ENCODE measurements around the gene RAB3B. TPM values are rescaled to one million over a fixed set of nuclear protein-coding genes. Genes with fewer than 3 reads are reported as not detected.
"Not testable (repeated sequence)": the region's sequence is repeated elsewhere in the genome, so short reads cannot be mapped to it uniquely, and the experiment has no call there.

The RAB3B gene
- total RNA-seq, 1 donor from 2014 or later, result 7.7 TPM

DNA sequence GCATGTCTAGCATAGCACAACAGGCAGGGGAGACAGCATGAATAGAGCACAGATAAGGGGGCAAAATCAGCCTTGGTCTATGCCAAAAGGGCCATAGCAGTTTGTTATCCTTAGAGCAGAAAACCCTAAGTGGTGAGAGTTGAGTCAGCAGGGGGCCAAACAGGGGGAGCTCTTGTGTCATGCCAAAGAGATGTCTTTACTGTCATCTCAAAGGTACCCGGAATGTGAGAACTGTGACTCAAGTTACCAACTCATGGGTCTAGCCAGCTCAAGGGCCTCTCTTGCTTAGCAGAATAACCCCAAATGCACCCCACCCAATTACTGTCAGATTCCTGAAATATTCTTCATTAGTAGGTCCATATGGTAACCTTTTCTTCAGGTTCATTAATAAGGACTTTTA is 66.0 kb downstream of the RAB3B start:
- no peak for FAIRE-seq

DNA sequence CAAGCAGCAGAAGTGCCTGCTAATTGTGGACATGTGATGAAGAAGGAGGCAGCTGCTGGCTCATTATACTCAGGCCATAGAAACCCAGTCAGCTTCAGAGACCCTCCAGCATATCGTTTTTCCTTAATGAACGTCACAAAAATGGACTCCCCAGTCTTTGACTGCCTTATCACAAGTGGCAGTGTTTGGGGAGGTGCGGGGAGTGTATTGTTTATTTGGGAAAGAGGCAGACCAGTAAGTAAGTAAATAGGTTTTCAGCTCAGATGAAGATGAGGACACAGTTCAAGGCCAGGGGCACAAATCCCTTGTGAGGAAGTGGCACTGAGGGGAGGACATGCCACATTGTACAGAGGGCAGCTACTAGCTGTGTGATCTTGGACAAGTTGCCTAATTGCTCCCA is 68.5 kb downstream of the RAB3B start:
- FAIRE-seq, result no peak
- DNase-seq (ENCODE audit: low spot score in 2 of 2), result no peak

More for the DNA sequence above, 66.0 kb downstream of the RAB3B start:
- DNase-seq (ENCODE audit: low spot score in 2 of 2), result no peak

DNA sequence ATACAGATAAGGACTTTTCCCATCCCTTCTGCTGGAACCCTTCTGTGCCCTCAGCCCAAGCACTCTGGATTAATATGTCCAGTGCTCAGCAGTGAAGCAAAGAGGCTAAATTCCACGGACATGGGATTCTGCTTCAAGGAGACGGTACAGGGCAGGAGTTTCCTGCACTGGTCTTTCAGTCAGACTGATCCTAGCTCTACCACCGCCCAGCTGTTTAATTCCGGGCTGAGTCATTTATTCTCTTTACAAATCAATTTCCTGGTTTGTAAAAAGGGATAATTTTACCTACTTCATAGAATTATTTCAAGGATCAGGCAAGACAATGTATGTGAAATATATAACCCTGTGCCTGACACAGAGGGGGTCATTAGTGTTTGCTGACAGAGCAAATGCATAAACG is 70.4 kb downstream of the RAB3B start:
- FAIRE-seq, result no peak
- DNase-seq (ENCODE audit: low spot score in 2 of 2), result no peak

DNA sequence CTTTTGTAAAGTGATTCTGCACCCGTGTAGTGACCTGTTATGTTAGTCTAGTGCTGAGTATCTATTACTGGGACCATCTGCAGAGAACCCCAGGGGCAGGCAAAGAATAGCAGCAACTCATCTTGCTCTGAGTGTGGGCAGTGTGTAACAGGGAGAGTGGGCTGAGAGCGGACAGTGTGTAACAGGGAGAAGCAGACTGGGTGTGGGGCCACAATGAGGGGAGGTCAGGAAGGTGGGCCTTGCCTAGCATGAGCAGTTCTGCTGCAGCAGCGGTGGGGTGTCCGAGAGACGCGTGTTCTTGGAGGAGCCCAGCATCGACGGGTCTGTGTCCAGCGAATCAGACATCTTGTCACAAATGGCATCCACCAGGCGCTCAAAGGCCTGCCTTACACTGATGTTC is 70.8 kb downstream of the RAB3B start:
- FAIRE-seq (no peak), DNase-seq (ENCODE audit: low spot score in 2 of 2) (no peak)

DNA sequence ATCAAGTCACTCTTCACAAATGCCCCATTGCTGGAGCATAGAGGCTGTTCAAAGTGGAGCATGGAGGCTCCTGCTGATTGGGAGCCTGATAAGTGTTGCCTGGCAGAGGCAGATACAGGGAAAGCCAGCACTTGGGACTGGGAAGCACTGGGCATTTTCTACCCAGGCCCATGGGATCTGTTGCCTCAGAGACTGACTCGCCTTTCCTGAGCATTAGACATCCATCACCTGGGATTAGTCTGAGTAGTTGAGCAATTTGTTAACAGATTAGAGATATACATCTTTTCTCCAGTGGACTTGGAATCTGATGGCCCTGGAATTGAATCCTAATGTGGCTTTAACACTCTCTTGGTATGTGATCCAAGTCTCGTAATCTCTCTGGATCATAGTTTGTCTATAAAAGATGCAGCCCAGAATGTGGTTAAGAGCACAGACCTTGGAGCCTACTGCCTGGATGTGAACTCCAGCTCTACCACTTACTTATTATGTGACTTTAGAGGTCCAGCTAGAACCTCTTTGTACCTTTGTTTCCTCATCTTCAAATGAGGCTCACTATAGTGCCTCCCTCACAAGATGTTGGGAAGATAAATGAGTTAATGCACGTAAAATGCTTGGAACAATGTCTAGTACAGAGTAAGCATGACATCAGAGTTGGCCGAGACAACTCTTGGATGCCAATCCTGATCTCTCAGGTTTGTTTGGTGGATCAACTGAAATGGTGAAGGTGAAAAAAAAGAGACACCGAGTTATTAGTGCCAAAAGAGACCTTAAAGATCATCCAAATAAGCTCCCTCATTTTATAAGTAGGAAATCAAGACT is 73.7 kb downstream of the RAB3B start:
- no peak for DNase-seq (ENCODE audit: low spot score in 2 of 2)
- FAIRE-seq, result no peak

- DNase-seq (ENCODE audit: low spot score in 2 of 2) (no peak), FAIRE-seq (no peak)
Measured at GRCh38 chr1:51915951-51916350, 74.5 kb downstream of the RAB3B start.

- FAIRE-seq (no peak), DNase-seq (ENCODE audit: low spot score in 2 of 2) (no peak)
Measured at GRCh38 chr1:51912881-51913280, 77.6 kb downstream of the RAB3B start.

DNA sequence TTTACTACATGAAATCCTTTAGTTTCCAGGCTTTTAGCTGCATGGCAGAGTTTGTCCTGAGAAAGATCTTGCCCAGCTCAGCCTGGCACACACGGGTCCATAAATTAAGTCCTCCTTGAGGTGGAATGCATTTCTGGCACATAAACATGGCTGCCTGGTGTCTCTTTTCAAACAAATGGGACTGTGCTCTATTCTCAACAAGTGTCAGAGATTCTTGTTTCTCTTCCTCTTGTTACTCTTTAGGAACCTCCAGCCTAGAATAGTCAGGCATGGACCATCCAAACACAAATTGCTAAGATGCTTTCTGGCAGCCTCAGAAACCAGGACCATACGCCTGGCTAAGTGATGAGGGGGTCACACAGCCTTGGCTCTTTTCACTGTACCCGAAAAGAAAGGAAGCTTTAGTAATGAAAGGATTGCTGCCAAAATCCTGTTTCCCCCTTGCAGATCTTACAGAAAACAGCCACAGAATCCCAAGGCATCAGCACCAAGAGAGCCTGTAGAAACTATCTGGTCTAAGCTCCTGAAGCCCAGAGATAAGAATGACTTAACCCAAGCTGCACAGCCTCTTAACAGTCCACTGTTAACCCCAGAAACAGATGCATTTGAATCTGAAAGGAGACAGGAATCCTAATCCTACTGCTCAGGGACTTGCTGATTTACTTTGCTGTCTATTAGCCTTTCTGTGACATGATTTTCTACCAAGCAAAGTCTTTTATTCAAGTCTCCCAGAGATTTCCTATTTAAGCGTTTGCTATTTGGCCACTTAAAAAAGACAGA is 80.1 kb downstream of the RAB3B start:
- no peak for FAIRE-seq
- DNase-seq (ENCODE audit: low spot score in 2 of 2), result no peak

GRCh38 chr1:51908499-51908898 is 82.0 kb downstream of the RAB3B start:
- FAIRE-seq, result no peak
- DNase-seq (ENCODE audit: low spot score in 2 of 2), result no peak

- FAIRE-seq (no peak), DNase-seq (ENCODE audit: low spot score in 2 of 2) (no peak)
Measured at GRCh38 chr1:51907079-51907702, 83.3 kb downstream of the RAB3B start.

- DNase-seq (ENCODE audit: low spot score in 2 of 2) (peak in 1 of 2 donors; percentile 28), FAIRE-seq (no peak)
Measured at GRCh38 chr1:51906306-51907078, 84.0 kb downstream of the RAB3B start.

- FAIRE-seq, result no peak
- no peak for DNase-seq (ENCODE audit: low spot score in 2 of 2)
Measured at GRCh38 chr1:51902456-51902855, 88.0 kb downstream of the RAB3B start.

- FAIRE-seq (no peak), DNase-seq (ENCODE audit: low spot score in 2 of 2) (no peak)
Measured at GRCh38 chr1:51901151-51901550, 89.3 kb downstream of the RAB3B start.

- DNase-seq (ENCODE audit: low spot score in 2 of 2) (no peak), FAIRE-seq (no peak)
Measured at GRCh38 chr1:51899022-51899421, 91.5 kb downstream of the RAB3B start.

DNA sequence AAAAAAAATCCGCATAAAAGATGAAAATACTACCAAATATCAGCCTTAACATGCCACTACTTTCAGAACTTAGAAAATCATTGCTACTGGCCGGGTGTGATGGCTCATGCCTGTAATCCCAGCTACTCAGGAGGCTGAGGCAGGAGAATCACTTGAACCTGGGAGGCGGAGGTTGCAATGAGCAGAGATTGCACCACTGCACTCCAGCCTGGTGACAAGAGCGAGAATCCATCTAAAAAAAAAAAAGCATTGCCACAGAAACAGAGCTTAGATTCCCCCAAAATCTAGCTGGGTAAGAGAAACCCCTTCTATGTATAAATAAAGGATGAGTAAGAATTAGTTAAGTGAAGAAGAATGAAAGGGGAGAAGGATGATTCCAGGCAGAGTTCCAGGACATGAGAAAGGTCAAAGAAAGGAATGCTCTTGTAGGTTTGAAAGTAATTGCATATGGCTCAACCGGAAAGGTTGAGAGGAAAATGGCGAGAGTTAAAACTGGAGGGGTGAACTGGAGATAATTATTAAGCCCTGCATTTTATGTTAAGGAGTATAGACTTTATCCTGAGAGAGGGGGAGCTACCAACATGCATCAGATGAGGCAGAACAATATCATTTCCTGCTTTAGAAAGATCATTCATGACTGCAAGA is 92.3 kb downstream of the RAB3B start:
- DNase-seq (ENCODE audit: low spot score in 2 of 2), result no peak
- FAIRE-seq, result no peak

DNA sequence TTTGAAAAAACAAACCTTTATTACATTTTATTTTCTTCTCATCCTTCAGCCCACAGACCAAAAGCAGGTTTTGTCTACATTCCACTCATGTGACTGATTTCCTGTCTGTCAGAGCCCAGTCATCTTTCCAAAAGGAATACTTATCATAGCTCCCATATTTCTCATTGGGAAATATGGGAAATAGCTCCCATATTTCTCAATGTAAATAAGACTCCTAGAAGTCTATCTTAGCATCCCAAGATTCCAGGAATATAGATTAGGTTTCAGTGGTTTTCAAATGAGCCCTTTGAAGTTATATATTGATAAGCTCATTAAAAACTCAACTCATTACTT is 92.8 kb downstream of the RAB3B start:
- FAIRE-seq (no peak), DNase-seq (ENCODE audit: low spot score in 2 of 2) (no peak)

DNA sequence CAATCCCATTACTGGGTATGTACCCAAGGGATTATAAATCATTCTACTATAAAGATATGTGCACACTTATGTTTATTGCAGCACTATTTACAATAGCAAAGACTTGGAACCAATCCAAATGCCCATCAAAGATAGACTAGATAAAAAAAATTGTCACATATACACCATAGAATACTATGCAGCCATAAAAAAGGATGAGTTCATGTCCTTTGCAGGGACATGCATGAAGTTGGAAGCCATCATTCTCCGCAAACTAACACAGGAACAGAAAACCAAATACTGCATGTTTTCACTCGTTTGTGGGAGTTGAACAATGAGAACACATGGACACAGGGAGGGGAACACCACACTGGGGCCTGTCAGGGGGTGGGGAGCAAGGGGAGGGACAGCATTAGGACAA is 95.8 kb downstream of the RAB3B start:
- DNase-seq (ENCODE audit: low spot score in 2 of 2); FAIRE-seq: not testable (repeated sequence)

- peak; percentile 81 to 91 for DNase-seq (ENCODE audit: low spot score in 2 of 2)
- peak; percentile 96 for FAIRE-seq
Measured at GRCh38 chr1:51878616-51879336, 111.7 kb downstream of the RAB3B start, which contains the start of gene NRDC. Gene NRDC (minus strand): TSS chr1:51878727. CDS start chr1:51878615, 112 bp downstream.

GRCh38 chr1:51878308-51878615 is 112.2 kb downstream of the RAB3B start:
- FAIRE-seq, result no peak
- no peak for DNase-seq (ENCODE audit: low spot score in 2 of 2)
